Uterus (tissue), 4 donors: Measurements from ENCODE around the gene ACOT6. TPM values are rescaled to one million over a fixed set of nuclear protein-coding genes. Genes with fewer than 3 reads are reported as not detected.
A peak's percentile ranks its signal among the peaks of the same experiment; 100 is the strongest.
"Not testable (repeated sequence)": the region's sequence is repeated elsewhere in the genome, so short reads cannot be mapped to it uniquely, and the experiment has no call there.

ENCODE experiments used
- DNase-seq, 2 donors: peaks; one replicate each; pipeline ENCODE4 v3.0.0-alpha.2; 2019 to 2020
- H3K27ac ChIP-seq, 2 donors: fragments of 200-600 bp; sonication (generic); 1 replicate in 1 of 2; 2 replicates in 1 of 2; pipeline ENCODE4 v1.5.1; 2016 to 2018
- H3K27me3 ChIP-seq, 2 donors: fragments of 200-600 bp; sonication (generic); one replicate each; pipeline ENCODE4 v1.5.1; 2018 to 2019; ENCODE audit warnings: control low read depth in 1 of 2
- H3K36me3 ChIP-seq, 2 donors: fragments of 200-600 bp; sonication (generic); one replicate each; pipeline ENCODE4 v1.5.1; 2019; ENCODE audit warnings: control low read depth in 1 of 2
- H3K4me1 ChIP-seq, 2 donors: fragments of 200-600 bp; sonication (generic); one replicate each; pipeline ENCODE4 v1.5.1; 2018 to 2019; ENCODE audit warnings: control low read depth in 1 of 2
- H3K4me3 ChIP-seq, 2 donors: fragments of 200-600 bp; sonication (generic); 1 replicate in 1 of 2; 2 replicates in 1 of 2; pipeline ENCODE4 v1.5.1; 2018 to 2019; ENCODE audit warnings: mild to moderate bottlenecking in 1 of 2
- H3K9me3 ChIP-seq, 2 donors: fragments of 200-600 bp; sonication (generic); one replicate each; pipeline ENCODE4 v1.5.1; 2019; ENCODE audit warnings: control low read depth in 1 of 2
- POLR2A ChIP-seq, 2 donors: fragments of 450-650 bp; IDR thresholded peaks; one replicate each; pipeline ENCODE4 v1.6.1; 2016; ENCODE audit warnings: antibody characterized with exemption in 2 of 2, mild to moderate bottlenecking in 1 of 2, moderate library complexity in 1 of 2
- intact Hi-C: fragments of 100-400 bp; cut with DNase I; formaldehyde crosslinking; loops from one replicate; pipeline ENCODE4 v1.15.1; 2023; ENCODE audit warnings: low total_unique reads
- total RNA-seq, 4 donors: library from RNA; depleted of rRNA in 3 of 4; stranded (reverse); fragments of >200 nt in 3 of 4; gene quantifications; one replicate each; pipeline versions ENCODE4 v1.1.0 to v1.2.4, GENCODE V29; 2014 to 2023
- TF ChIP-seq, protein P1 (sequence below), 4 experiments: fragments of 200-600 bp in 2 of 4; fragments of 450-650 bp in 2 of 4; sonication (generic) in 2 of 4; IDR thresholded peaks; one replicate each; pipeline ENCODE4 v1.5.1; 2016 to 2019; ENCODE audit warnings: antibody characterized with exemption in 4 of 4, mild to moderate bottlenecking in 2 of 4, moderate library complexity in 1 of 4
- donor health status: DM: yes; HTN: yes; CAD: no.

Gene ACOT6
- total RNA-seq, 4 donors from 2014 or later, result not detected

DNA sequence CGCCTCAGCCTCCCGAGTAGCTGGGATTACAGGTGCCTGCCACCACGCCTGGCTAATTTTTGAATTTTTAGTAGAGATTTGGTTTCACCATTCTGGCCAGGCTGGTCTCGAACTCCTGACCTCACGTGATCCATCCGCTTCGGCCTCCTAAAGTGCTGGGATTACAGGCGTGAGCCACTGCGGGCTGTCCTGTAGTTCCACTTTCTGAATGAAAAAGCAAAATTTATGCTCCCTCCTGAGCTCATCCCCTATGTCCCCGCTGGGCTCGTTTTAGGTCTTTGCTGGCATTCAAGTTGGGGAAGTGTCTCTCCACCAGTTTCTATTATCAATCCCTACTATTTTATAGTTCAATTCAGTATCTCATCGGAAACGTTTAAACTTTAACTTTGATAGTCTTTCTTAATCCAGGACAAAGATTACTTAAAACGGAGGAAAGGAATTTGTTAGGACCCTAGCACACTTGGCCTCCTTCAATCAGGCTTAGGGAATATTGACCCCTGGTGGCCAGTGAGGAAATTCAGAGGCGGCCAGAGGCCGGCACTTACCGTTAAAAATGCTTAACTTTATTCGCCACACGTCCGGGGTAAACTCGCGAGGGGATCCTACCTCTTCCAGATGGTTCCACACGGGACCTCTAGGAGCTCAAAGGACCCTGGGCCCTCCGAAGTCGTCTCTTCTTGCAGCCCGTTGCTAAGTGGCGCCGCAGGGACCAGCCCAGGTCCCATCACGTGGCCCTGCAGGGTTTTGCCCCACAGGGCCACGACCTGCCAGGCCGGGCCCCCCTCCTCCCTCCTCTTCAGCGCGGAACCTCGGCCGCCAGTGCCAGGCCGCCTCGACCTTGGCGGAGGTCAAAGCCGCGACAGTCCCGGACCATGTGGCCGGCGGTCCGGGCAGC lies 21.0 kb downstream of the ACOT6 start:
- TF ChIP-seq, protein P1, sequence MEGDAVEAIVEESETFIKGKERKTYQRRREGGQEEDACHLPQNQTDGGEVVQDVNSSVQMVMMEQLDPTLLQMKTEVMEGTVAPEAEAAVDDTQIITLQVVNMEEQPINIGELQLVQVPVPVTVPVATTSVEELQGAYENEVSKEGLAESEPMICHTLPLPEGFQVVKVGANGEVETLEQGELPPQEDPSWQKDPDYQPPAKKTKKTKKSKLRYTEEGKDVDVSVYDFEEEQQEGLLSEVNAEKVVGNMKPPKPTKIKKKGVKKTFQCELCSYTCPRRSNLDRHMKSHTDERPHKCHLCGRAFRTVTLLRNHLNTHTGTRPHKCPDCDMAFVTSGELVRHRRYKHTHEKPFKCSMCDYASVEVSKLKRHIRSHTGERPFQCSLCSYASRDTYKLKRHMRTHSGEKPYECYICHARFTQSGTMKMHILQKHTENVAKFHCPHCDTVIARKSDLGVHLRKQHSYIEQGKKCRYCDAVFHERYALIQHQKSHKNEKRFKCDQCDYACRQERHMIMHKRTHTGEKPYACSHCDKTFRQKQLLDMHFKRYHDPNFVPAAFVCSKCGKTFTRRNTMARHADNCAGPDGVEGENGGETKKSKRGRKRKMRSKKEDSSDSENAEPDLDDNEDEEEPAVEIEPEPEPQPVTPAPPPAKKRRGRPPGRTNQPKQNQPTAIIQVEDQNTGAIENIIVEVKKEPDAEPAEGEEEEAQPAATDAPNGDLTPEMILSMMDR (IDR thresholded peaks at IDR 0.05), result peak; percentile 79 to 89 (median 83)
- TF ChIP-seq POLR2A (IDR thresholded peaks at IDR 0.05), result no peak
- peak overlapping the region; percentile 57 to 61 for H3K27ac ChIP-seq
- H3K36me3 ChIP-seq, result no peaks in the 10 kb centered on the region
- H3K4me1 ChIP-seq, result no peaks in the 10 kb centered on the region
- intact Hi-C loops, result loop anchor here (10.0 kb wide), 1 partner anchor 119 kb away; no protein-coding TSS in a partner anchor
- DNase-seq, result peak; percentile 59 to 64
- H3K9me3 ChIP-seq, result no peaks in the 10 kb centered on the region
- H3K27me3 ChIP-seq, result no peaks in the 10 kb centered on the region
- peak overlapping the region; percentile 54 for H3K4me3 ChIP-seq

DNA sequence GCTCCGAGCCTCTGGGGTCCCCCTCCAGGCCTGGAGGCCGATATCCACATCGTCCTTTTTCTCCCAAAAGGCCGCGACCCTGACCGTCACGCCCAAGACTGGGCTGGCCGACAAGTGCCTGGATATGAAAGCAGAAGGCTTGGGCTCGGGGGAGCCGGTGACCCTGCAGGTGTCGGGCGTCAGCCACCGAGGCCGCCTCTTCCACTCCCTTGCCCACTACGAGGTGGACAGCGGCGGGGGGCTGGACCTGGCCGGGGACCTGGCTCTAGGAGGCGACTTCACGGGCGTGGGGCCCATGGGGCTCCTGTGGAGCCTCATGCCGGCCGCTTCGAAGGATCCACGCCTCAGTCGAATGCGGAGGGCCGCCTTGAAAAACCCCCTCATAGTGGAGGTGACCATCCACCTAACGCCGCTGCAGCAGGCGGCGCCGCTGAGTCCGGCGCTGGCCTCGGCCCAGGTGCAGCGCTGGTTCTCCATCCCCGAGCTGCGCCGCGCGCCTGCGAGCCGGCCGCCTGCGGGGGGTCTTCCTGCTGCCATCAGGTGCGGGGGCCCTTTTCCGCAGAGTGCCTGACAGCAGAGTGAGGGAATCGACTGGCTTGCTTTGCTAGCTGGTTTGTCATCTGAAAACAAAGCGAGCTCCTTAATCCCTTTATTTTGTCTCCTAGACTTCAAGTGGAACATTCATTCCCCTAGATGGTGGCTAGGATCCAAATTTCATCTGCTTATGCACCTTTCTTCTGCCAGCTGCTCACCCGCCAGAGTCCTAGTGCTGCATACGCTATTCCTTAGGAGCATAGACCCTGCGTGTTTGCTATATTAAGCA lies 21.9 kb downstream of the ACOT6 start:
- peak overlapping the region; percentile 57 to 61 for H3K27ac ChIP-seq
- H3K4me3 ChIP-seq, result peak overlapping the region; percentile 54
- DNase-seq, result peak; percentile 27 to 58
- intact Hi-C loops, result loop anchor here (10.0 kb wide), 1 partner anchor 119 kb away; no protein-coding TSS in a partner anchor
- no peak for TF ChIP-seq POLR2A (IDR thresholded peaks at IDR 0.05)
- TF ChIP-seq, protein P1 (IDR thresholded peaks at IDR 0.05), result peak; percentile 25 to 62 (median 50)
- no peaks in the 10 kb centered on the region for H3K9me3 ChIP-seq
- H3K36me3 ChIP-seq, result no peaks in the 10 kb centered on the region
- no peaks in the 10 kb centered on the region for H3K4me1 ChIP-seq
- no peaks in the 10 kb centered on the region for H3K27me3 ChIP-seq

DNA sequence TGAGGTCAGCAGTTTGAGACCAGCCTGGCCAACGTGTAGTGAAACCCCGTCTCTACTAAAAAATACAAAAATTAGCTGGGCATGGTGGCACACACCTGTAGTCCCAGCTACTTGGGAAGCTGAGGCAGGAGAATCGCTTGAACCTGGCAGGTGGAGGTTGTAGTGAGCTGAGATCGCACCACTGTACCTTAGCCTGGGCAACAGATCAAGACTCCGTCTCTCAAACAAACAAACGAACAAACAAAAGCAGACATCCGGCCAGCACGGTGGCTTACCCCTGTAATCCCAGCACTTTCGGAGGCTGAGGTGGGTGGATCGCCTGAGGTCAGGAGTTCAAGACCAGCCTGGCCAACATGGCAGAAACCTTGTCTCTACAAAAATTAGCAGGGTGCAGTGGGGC lies 24.0 kb downstream of the ACOT6 start:
- not testable (repeated sequence) for H3K36me3 ChIP-seq, H3K27me3 ChIP-seq, H3K4me1 ChIP-seq, H3K9me3 ChIP-seq, DNase-seq, H3K4me3 ChIP-seq, H3K27ac ChIP-seq
- intact Hi-C loops, result loop anchor here (10.0 kb wide), 1 partner anchor 122 kb away; no protein-coding TSS in a partner anchor

DNA sequence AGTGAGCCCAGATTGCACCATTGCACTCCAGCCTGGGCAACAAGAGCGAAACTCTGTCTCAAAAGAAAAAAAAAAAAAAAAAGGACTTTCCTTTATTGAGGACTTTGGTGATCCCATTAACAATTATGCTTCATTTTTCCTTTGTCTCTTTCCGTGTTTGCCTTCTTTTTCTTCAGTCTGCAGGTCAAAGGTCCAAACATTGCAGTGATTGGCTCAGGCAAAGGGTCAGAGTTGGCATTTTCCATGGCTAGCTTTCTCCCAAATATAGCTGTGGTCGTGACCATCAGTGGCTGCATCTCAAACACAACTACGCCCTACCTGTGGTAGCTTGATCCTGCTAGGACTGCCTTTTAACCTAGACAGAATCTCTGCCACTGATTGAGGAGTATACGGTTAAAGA lies 25.5 kb downstream of the ACOT6 start:
- Histone ChIP-seq H3K4me1 (no peaks in the 10 kb centered on the region), H3K4me3 (no peak overlapping the region), H3K36me3 (no peaks in the 10 kb centered on the region), H3K27ac (no peak overlapping the region), H3K27me3 (no peaks in the 10 kb centered on the region), H3K9me3 (no peaks in the 10 kb centered on the region)
- intact Hi-C loops, result loop anchor here (10.0 kb wide), 1 partner anchor 123 kb away; no protein-coding TSS in a partner anchor
- DNase-seq, result no peak
- TF ChIP-seq POLR2A (IDR thresholded peaks at IDR 0.05), result no peak
- TF ChIP-seq, protein P1 (IDR thresholded peaks at IDR 0.05), result no peak

DNA sequence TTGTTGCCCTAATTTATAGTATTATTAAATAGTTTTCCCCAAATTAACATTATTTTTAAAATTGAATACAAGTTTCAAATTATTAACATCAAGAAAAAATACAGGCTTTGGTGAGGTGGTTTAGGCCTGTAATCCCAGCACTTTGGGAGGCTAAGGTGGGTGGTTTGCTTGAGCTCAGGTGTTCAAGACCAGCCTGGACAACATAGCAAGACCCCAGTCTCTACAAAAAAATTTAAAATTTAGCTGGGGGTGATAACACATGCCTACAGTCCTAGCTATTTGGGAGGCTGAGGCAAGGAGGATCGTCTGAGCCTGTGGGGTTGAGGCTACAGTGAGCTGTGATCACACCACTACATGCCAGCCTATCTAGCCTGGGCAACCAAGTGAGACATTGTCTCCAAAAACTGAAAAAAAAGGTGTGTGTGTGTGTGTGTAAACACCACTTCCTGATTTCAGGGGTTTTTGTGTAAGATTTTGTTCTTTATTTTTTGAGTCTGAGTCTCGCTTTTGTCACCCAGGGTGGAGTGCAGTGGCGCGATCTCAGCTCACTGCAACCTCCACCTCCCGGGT lies 28.6 kb downstream of the ACOT6 start:
- no peaks in the 10 kb centered on the region for H3K27me3 ChIP-seq
- H3K4me1 ChIP-seq, result peaks cover 0 to 3% of the 10 kb centered on the region in 2 donors
- no peak for TF ChIP-seq POLR2A (IDR thresholded peaks at IDR 0.05)
- TF ChIP-seq, protein P1 (IDR thresholded peaks at IDR 0.05), result no peak
- H3K9me3 ChIP-seq, result no peaks in the 10 kb centered on the region
- intact Hi-C loops, result loop anchor here (10.0 kb wide), 1 partner anchor 84 kb away; no protein-coding TSS in a partner anchor
- DNase-seq, result no peak
- no peaks in the 10 kb centered on the region for H3K36me3 ChIP-seq
- H3K27ac ChIP-seq, result no peak overlapping the region
- H3K4me3 ChIP-seq, result no peak overlapping the region
